Fibroblast of lung (primary cell): Measurements from ENCODE around the gene GALNT17. TPM values are rescaled to one million over a fixed set of nuclear protein-coding genes. Genes with fewer than 3 reads are reported as not detected.

Source experiments
- DNase-seq, 2 donors: peaks; one replicate each; pipeline versions ENCODE4 v3.0.0 to v3.0.0-alpha.2; 2010; ENCODE audit warnings: low read depth in 2 of 2
- H2AFZ ChIP-seq: 2 replicates; pipeline ENCODE4 v1.5.1; 2012; ENCODE audit warnings: low read length, control low read depth, inconsistent platforms
- H3K27ac ChIP-seq: 2 replicates; pipeline ENCODE4 v1.5.1; 2011; ENCODE audit warnings: low read length, control low read depth; ENCODE audit not compliant: insufficient read depth
- H3K27me3 ChIP-seq: 2 replicates; pipeline ENCODE4 v1.5.1; 2011; ENCODE audit warnings: mild to moderate bottlenecking, low read length; ENCODE audit not compliant: control insufficient read depth, insufficient read depth
- H3K36me3 ChIP-seq: 2 replicates; pipeline ENCODE4 v1.5.1; 2011; ENCODE audit warnings: low read length; ENCODE audit not compliant: control insufficient read depth, insufficient read depth
- H3K4me1 ChIP-seq: 2 replicates; pipeline ENCODE4 v1.5.1; 2011; ENCODE audit warnings: low read length; ENCODE audit not compliant: control insufficient read depth, insufficient read depth; ENCODE audit errors: extremely low read depth
- H3K4me2 ChIP-seq: 2 replicates; pipeline ENCODE4 v1.5.1; 2011; ENCODE audit warnings: low read length, control low read depth; ENCODE audit not compliant: insufficient read depth; ENCODE audit errors: extremely low read depth
- H3K4me3 ChIP-seq, 4 experiments: fragments of 200-600 bp in 1 of 4; sonication (generic) in 1 of 4; replicated peaks in 1 of 4; 2 replicates each; pipeline ENCODE4 v1.5.1; 2011 to 2016; ENCODE audit warnings: low read length in 4 of 4, low read depth in 3 of 4, mild to moderate bottlenecking in 3 of 4, control low read depth in 2 of 4, inconsistent platforms in 1 of 4, mixed read lengths in 1 of 4; ENCODE audit not compliant: insufficient read depth in 1 of 4; ENCODE audit errors: control extremely low read depth in 1 of 4
- H3K79me2 ChIP-seq: 2 replicates; pipeline ENCODE4 v1.5.1; 2012; ENCODE audit warnings: mild to moderate bottlenecking, low read length, inconsistent platforms; ENCODE audit not compliant: control insufficient read depth, insufficient read depth
- H3K9ac ChIP-seq: 2 replicates; pipeline ENCODE4 v1.5.1; 2011; ENCODE audit warnings: mild to moderate bottlenecking, low read length, control low read depth; ENCODE audit not compliant: insufficient read depth
- H3K9me3 ChIP-seq: 2 replicates; pipeline ENCODE4 v1.5.1; 2012; ENCODE audit warnings: low read depth, low read length; ENCODE audit not compliant: control insufficient read depth, insufficient read depth
- H4K20me1 ChIP-seq: 2 replicates; pipeline ENCODE4 v1.5.1; 2011; ENCODE audit warnings: low read length; ENCODE audit not compliant: control insufficient read depth, insufficient read depth; ENCODE audit errors: extremely low read depth
- EZH2 ChIP-seq: IDR thresholded peaks from 2 replicates; pipeline ENCODE4 v1.5.1; 2012; ENCODE audit warnings: low read length, control low read depth, mild to moderate bottlenecking; ENCODE audit errors: missing control alignments
- polyA plus RNA-seq, 2 donors: library from polyadenylated mRNA; depleted of rRNA in 1 of 2; stranded (reverse) in 1 of 2; unstranded in 1 of 2; fragments of >200 nt; gene quantifications; 2 replicates each; pipeline ENCODE4 v1.2.1, GENCODE V29; 2011 to 2012; ENCODE audit warnings: missing spikeins in 1 of 2
- total RNA-seq: library from RNA; depleted of rRNA; stranded (reverse); fragments of >200 nt; gene quantifications from 2 replicates; pipeline ENCODE4 v1.2.1, GENCODE V29; 2014
- TF ChIP-seq, protein P1 (sequence below), 2 donors: IDR thresholded peaks in 1 of 2; conservative IDR thresholded peaks in 1 of 2; 1 replicate in 1 of 2; 2 replicates in 1 of 2; pipeline ENCODE4 v1.5.1; 2011 to 2012; ENCODE audit warnings: low read length in 2 of 2, control low read depth in 1 of 2, inconsistent platforms in 1 of 2, low read depth in 1 of 2, mild to moderate bottlenecking in 1 of 2

GALNT17 gene
- total and polyA plus RNA-seq, 2 donors (not counting 1 experiment from before 2014, with no cell fraction given): under 0.01 TPM; not detected in 1

GRCh38 chr7:71290452-71290851 lies 158.5 kb downstream of the GALNT17 start:
- H3K27me3 ChIP-seq: no peaks in the 10 kb centered on the region
- no peak overlapping the region for H3K27ac ChIP-seq
- no peak for DNase-seq

GRCh38 chr7:71298378-71298777 lies 166.4 kb downstream of the GALNT17 start:
- H3K4me3 ChIP-seq: no peak overlapping the region
- no peak overlapping the region for H3K9ac ChIP-seq
- H4K20me1 ChIP-seq: no peaks in the 10 kb centered on the region
- no peak overlapping the region for H3K27ac ChIP-seq
- TF ChIP-seq, protein P1, sequence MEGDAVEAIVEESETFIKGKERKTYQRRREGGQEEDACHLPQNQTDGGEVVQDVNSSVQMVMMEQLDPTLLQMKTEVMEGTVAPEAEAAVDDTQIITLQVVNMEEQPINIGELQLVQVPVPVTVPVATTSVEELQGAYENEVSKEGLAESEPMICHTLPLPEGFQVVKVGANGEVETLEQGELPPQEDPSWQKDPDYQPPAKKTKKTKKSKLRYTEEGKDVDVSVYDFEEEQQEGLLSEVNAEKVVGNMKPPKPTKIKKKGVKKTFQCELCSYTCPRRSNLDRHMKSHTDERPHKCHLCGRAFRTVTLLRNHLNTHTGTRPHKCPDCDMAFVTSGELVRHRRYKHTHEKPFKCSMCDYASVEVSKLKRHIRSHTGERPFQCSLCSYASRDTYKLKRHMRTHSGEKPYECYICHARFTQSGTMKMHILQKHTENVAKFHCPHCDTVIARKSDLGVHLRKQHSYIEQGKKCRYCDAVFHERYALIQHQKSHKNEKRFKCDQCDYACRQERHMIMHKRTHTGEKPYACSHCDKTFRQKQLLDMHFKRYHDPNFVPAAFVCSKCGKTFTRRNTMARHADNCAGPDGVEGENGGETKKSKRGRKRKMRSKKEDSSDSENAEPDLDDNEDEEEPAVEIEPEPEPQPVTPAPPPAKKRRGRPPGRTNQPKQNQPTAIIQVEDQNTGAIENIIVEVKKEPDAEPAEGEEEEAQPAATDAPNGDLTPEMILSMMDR (conservative IDR thresholded peaks at IDR 0.05 in 1 of 2, IDR thresholded peaks at IDR 0.05 in 1 of 2; ENCODE audit: low read depth in 1 of 2, low read length in 2 of 2): no peak
- TF ChIP-seq EZH2: no peak
- DNase-seq: no peak
- H3K79me2 ChIP-seq: no peaks in the 10 kb centered on the region
- no peaks in the 10 kb centered on the region for H3K27me3 ChIP-seq
- no peaks in the 10 kb centered on the region for H3K4me1 ChIP-seq
- no peak overlapping the region for H3K4me2 ChIP-seq
- H3K9me3 ChIP-seq: no peaks in the 10 kb centered on the region
- no peaks in the 10 kb centered on the region for H3K36me3 ChIP-seq
- H2AFZ ChIP-seq: no peak overlapping the region

More at GRCh38 chr7:71290452-71290851, 158.5 kb downstream of the GALNT17 start:
- no peaks in the 10 kb centered on the region for H3K9me3 ChIP-seq
- H3K4me3 ChIP-seq: no peak overlapping the region
- H3K4me1 ChIP-seq: no peaks in the 10 kb centered on the region
- H2AFZ ChIP-seq: no peak overlapping the region
- H4K20me1 ChIP-seq: no peaks in the 10 kb centered on the region
- no peak overlapping the region for H3K4me2 ChIP-seq
- H3K36me3 ChIP-seq: no peaks in the 10 kb centered on the region
- TF ChIP-seq, protein P1 (conservative IDR thresholded peaks at IDR 0.05 in 1 of 2, IDR thresholded peaks at IDR 0.05 in 1 of 2; ENCODE audit: low read depth in 1 of 2, low read length in 2 of 2): no peak
- TF ChIP-seq EZH2: no peak
- H3K79me2 ChIP-seq: no peaks in the 10 kb centered on the region
- no peak overlapping the region for H3K9ac ChIP-seq

- H2AFZ ChIP-seq: no peak overlapping the region
- no peaks in the 10 kb centered on the region for H3K27me3 ChIP-seq
- H3K9ac ChIP-seq: no peak overlapping the region
- no peak for DNase-seq
- H3K36me3 ChIP-seq: no peaks in the 10 kb centered on the region
- H3K4me1 ChIP-seq: no peaks in the 10 kb centered on the region
- H3K4me3 ChIP-seq: no peak overlapping the region
- no peaks in the 10 kb centered on the region for H3K9me3 ChIP-seq
- H3K4me2 ChIP-seq: no peak overlapping the region
- H4K20me1 ChIP-seq: no peaks in the 10 kb centered on the region
- TF ChIP-seq, protein P1 (conservative IDR thresholded peaks at IDR 0.05 in 1 of 2, IDR thresholded peaks at IDR 0.05 in 1 of 2; ENCODE audit: low read depth in 1 of 2, low read length in 2 of 2): no peak
- no peak overlapping the region for H3K27ac ChIP-seq
- no peaks in the 10 kb centered on the region for H3K79me2 ChIP-seq
These were observed 168.1 kb downstream of the GALNT17 start for GRCh38 chr7:71300086-71300485.
